Cortex of kidney (tissue), 1 donor: Measurements from ENCODE around the gene GRHPR.
"Not testable (repeated sequence)": the region's sequence is repeated elsewhere in the genome, so short reads cannot be mapped to it uniquely, and the experiment has no call there.

Experiments used
- DNase-seq: peaks from one replicate; lab custom pipeline; 2025; lab: John Stamatoyannopoulos, UW

GRHPR gene

DNA sequence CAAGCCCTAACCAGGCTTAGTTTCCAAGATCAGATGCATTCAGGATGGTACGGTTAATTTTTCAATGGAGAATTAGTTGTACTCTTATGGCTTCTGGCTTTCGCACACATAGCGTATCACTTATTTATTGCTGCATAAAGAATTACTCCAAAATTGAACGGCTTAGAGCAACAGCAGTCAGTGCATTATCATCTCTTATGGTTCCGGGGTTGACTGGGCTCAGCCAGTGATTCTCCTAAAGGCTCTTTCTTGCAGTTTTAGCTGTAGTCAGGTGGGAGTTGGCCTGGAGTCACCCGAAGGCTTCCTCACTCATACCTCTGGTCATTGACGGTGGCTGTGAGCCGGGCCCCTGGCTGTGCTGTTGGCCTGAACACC lies 595 bp upstream of the GRHPR start:
- DNase-seq: no peak

DNA sequence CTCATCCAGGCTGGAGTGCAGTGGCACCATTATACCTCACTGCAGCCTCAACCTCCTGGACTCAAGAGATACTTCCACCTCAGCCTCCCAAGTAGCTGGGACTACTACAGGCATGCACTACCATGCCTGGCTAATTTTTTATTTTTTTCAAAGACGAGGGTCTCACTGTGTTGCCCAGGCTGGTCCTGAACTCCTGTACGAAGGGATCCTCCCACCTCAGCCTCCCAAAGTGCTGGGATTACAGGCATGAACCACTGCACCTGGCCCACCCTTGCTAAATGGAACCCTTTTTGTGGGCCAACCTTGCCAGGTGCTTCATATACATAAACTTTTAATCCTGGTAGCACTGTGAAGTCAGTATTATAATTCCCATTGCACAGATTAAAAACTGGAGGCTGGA lies 1.0 kb downstream of the GRHPR start:
- DNase-seq: no peak

DNA sequence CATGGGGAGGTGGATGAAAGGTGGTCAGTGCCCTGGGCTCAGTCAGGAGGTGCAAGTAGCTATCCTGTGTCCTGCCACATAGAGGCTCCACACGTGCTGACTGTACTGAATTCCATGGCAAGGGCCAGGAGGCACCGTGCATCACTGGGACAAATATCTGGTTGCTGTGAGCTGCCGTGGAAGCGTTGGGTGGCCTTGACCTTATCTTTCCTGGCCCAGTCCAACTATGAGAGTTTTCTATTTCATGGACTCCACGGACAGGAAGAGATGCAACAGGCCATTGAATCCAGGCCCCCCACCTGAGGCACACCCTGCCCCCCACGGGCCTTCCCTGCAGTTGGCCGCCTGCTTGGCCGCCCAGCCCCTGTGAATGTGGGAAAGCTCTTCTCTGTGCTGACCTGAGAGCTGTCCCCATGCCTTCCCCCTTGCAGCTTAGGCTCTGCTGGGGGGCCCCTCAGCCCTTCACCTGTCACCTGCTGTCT lies 1.7 kb downstream of the GRHPR start:
- no peak for DNase-seq

DNA sequence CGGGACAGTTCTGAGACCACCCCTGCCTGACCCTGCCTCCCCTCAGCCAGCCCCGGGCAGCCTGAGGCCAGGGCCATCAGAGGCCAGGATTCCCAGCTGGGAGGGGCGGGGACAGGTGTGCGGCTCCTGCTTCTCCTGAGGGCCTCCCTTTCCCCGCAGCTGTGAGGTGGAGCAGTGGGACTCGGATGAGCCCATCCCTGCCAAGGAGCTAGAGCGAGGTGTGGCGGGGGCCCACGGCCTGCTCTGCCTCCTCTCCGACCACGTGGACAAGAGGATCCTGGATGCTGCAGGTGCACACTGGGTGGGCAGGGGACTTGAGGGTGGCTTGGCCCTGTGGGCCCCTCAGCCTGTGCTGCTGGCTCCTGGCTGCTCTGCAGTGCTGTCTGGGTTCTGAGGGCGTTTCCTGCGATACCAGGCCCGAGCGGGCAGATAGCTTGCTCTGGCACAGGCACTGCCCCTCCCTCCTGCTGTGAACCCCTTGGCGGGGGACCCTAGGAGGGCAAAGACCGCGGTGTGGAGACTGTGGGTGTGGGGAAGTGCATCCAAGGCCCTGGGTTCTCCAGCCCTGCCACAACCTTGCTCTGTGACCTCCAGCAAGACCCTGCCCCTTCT lies 2.3 kb downstream of the GRHPR start:
- DNase-seq: no peak

DNA sequence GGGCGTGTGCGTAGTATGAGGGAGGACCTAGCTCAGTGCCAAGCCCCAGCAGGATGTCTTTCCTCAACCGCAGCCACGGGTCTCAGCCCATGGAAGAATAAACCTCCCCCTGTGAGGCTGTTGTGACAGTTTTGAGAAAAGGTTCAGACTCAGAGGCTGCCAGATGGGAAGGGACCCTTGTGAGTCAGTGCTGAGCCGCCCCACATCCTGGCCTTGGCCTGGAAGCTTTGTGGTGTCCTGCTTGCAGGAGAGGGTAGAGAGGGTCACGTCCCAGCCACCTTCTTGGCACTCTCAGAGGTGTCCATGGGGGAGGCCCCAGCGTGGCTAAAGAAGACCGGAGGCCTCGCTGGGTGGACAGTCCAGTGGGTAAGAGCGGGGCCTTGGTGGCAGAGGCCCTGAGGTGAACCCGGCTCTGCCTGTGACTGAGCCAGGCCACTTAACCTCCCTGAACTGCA lies 2.8 kb downstream of the GRHPR start:
- no peak for DNase-seq

DNA sequence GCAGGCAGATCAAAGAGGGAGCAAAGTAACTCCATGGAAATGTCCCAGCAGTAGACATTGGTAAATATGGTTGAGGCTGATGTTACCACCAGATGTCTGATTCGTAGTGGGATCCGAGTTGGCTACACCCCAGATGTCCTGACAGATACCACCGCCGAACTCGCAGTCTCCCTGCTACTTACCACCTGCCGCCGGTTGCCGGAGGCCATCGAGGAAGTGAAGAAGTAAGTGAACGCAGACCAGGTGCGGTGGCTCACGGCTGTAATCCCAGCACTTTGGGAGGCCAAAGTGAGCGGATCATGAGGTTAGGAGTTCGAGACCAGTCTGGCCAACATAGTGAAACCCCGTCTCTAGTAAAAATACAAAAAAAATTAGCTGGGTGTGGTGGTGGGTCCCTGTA lies 3.9 kb downstream of the GRHPR start:
- not testable (repeated sequence) for DNase-seq

DNA sequence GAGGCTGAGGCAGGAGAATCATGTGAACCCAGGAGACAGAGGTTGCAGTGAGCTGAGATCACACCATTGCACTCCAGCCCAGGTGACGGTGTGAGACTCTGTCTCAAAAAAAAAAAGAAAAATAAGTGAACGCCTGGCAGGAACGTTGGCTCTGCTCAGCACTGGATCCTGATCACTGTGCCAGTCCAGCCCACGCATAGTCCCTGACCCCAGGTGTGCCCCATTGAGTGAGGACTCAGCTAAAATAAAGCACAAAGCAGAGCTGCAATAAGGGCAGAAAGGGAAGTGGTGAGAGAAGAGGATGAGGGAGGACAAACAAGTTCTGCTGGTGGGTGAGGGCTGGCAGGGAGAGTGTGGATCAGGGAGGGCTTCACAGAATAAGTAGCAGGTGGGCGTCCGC lies 4.3 kb downstream of the GRHPR start:
- no peak for DNase-seq

GRCh38 chr9:37428345-37428744 lies 5.8 kb downstream of the GRHPR start:
- no peak for DNase-seq

- no peak for DNase-seq
Observed at GRCh38 chr9:37429441-37430285, 7.2 kb downstream of the GRHPR start.

GRCh38 chr9:37430841-37431597 lies 8.5 kb downstream of the GRHPR start:
- no peak for DNase-seq

- DNase-seq: no peak
Observed at GRCh38 chr9:37432020-37432419, 9.5 kb downstream of the GRHPR start.

- no peak for DNase-seq
Observed at GRCh38 chr9:37433867-37434371, 11.4 kb downstream of the GRHPR start.

DNA sequence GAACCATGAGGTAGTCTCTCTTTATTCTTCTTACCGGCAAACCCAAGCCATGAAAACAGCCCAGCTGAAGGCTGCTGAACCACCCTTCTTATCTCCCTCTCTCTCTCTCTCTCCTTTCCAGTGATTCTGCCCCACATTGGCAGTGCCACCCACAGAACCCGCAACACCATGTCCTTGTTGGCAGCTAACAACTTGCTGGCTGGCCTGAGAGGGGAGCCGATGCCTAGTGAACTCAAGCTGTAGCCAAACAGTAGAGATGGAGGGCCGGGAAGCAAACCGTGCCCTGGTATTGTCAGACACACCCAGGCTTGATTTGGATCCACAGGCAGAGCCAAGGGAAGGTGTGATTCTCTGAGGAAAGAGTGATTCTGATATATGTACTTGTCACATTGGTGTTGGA lies 14.0 kb downstream of the GRHPR start:
- DNase-seq: no peak

DNA sequence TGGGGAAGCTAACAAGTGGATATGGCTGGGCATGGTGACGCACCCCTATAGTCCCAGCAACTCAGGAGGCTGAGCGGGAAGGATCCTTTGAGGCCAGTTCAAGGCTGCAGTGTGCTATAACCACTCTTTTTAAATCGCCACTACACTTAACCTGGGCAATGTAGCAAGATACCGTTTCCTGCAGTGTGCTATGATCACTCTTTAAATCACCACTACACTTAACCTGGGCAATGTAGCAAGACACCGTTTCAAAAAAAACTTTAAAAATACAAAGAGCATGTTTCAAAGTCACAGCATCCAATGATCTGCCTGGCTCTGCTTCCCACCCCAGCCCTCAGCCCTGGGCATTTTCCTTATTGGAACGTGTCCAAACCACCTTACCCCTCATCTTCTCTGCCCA lies 14.5 kb downstream of the GRHPR start:
- DNase-seq: no peak

DNA sequence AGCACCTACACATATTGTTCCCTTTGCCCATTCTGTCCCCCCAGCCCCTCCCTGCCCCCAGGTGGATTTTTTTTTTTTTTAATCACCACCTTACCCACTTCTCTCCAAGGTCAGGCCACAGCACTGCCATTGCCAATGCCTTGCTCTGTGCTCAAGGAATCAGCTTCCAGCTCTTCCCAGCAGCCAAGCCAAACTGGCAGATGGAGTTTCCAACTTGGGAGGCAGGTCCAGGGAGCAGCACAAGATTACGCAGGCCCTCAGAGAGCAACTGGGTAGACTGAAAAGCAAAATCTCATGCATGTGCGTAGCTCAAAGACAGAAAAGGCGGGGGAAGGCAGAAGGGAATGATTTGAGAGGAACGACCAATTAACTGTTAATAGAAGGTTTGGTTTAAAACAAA lies 15.1 kb downstream of the GRHPR start:
- DNase-seq: no peak

- no peak for DNase-seq
Observed at GRCh38 chr9:37438359-37438758, 15.9 kb downstream of the GRHPR start.

DNA sequence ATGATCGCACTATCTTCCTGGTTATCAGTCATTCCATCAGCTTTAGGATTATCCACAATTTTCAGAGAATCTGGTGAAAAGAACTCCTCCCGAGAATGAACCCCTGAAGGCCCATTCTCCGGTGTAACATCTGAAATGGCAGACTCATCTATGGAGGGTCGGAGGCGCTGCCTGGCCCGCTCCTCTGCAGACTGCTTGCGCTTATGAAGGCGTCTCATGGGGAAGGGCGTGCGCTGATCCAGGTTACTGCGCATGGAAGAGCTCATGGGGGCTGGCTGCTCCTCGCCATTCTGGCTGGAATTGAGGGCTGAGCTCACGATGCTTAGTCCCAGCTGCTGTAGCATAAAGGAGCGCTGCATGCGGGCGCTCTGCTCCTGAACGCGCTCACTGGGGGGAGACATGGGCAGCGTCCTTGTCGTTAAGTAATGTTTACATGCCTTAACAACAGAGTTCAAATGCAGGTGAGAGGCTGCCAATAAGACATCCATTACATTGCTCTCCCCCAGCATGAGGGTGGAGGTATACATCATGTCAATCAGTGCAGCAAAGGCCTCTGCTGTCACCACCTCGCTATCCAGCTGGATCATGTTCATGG lies 19.4 kb downstream of the GRHPR start:
- DNase-seq: no peak

GRCh38 chr9:37442556-37442955 lies 20.1 kb downstream of the GRHPR start:
- DNase-seq: no peak

DNA sequence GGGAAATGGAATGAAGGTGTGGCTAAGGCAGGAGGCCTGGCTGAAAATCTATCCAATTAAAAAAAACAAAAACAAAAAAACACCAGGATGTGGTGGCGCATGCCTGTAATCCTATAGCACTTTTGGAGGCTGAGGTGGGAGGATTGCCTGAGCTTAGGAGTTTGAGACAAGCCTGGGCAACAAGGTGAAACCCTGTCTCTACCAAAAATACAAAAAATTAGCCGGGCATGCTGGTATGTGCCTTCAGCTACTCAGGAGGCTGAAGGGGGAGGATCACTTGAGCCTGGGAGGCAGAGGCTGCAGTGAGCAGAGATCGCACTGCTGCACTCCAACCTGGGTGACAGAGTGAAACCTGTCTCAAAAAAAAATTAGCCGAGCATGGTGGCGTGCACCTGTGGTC lies 21.1 kb downstream of the GRHPR start:
- no peak for DNase-seq

- no peak for DNase-seq
Observed at GRCh38 chr9:37444890-37445289, 22.4 kb downstream of the GRHPR start.

DNA sequence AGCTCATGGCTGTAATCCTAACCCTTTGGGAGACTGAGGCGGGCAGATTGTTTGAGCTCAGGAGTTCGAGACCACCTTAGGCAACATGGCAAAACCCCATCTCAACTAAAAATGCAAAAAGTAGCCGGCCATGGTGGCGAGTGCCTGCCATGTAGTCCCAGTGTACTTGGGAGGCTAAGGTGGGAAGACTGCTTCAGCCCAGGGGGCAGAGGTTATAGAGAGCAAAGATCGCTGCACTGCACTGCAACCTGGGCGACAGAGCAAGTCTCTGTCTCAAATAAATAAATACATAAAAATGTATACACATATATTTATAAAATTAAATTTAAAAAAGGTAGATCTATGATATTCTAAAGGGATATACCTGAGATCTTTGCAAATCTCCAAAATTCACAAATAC lies 23.3 kb downstream of the GRHPR start:
- DNase-seq: no peak

- no peak for DNase-seq
Observed at GRCh38 chr9:37446401-37446800, 23.9 kb downstream of the GRHPR start.
